Tibial nerve (tissue), 4 donors: ENCODE results near the gene KIRREL2. TPM values are rescaled to one million over a fixed set of nuclear protein-coding genes. Genes with fewer than 3 reads are reported as not detected.

Experiments
- DNase-seq, 2 donors: peaks; one replicate each; pipeline ENCODE4 v3.0.0-alpha.2; 2019; ENCODE audit warnings: low spot score in 2 of 2
- H3K27ac ChIP-seq, 4 donors: fragments of 200-600 bp; sonication (generic) in 3 of 4; one replicate each; pipeline ENCODE4 v1.5.1; 2017 to 2019; ENCODE audit warnings: mild to moderate bottlenecking in 1 of 4
- H3K27me3 ChIP-seq, 2 donors: fragments of 200-600 bp; sonication (generic) in 1 of 2; one replicate each; pipeline versions ENCODE4 v1.5.1 to v1.6.0; 2017 to 2019
- H3K36me3 ChIP-seq, 3 donors: fragments of 200-600 bp; sonication (generic); one replicate each; pipeline ENCODE4 v1.5.1; 2018 to 2019
- H3K4me1 ChIP-seq, 4 donors: fragments of 200-600 bp; sonication (generic) in 3 of 4; one replicate each; pipeline ENCODE4 v1.5.1; 2017 to 2019
- H3K4me3 ChIP-seq, 4 donors: fragments of 200-600 bp; sonication (generic) in 3 of 4; one replicate each; pipeline ENCODE4 v1.5.1; 2017 to 2019; ENCODE audit warnings: mild to moderate bottlenecking in 1 of 4, moderate library complexity in 1 of 4
- H3K9me3 ChIP-seq, 4 donors: fragments of 200-600 bp; sonication (generic) in 3 of 4; one replicate each; pipeline ENCODE4 v1.5.1; 2017 to 2019
- EP300 ChIP-seq, 2 donors: sonication (generic); formaldehyde crosslinking; IDR thresholded peaks; one replicate each; pipeline ENCODE4 v1.6.1; 2017; ENCODE audit warnings: antibody characterized with exemption in 2 of 2, mild to moderate bottlenecking in 1 of 2
- POLR2A ChIP-seq, 2 donors: fragments of 450-650 bp; IDR thresholded peaks; one replicate each; pipeline ENCODE4 v1.6.1; 2017; ENCODE audit warnings: antibody characterized with exemption in 2 of 2, mild to moderate bottlenecking in 2 of 2, moderate library complexity in 2 of 2
- WGBS, 2 donors: methylation state at CpG; one replicate each; pipeline ENCODE4 v1.1.5; 2018; 5-methylcytosine and 5-hydroxymethylcytosine counted together
- total RNA-seq, 4 donors: library from RNA; depleted of rRNA; stranded (reverse); fragments of >200 nt; gene quantifications; one replicate each; pipeline ENCODE4 v1.1.0, GENCODE V29; 2016
- TF ChIP-seq, protein P1 (sequence below), 5 experiments: fragments of 200-600 bp in 3 of 5; fragments of 450-650 bp in 2 of 5; sonication (generic) in 3 of 5; IDR thresholded peaks; one replicate each; pipeline ENCODE4 v1.5.1; 2016 to 2019; ENCODE audit warnings: antibody characterized with exemption in 5 of 5, mild to moderate bottlenecking in 3 of 5, moderate library complexity in 2 of 5

KIRREL2 gene
- total RNA-seq, 4 donors from 2014 or later, result 0.44 TPM; not detected in 3

DNA sequence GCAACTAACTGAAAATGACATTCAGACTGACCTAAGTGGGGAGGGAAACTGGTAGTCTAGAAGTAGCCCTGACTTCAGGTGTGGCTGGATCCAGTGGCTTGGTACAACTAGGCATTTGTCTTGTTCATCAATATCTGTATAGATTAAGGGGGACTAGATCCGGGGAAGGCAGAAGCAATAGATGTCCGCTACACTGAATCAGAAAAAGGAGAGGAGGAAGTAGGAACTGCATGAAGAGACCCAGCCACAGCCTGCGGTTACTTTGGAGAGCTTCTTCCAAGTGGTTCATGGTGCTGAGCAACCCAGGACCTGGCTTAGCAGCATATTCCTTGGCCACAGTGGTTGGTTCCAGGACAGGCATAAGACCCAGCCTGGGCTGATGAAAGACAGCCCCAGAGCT is 34.1 kb upstream of the KIRREL2 start:
- 72 to 85% methylated on average over 3 of the region's 3 CpGs for WGBS, 2 donors
- TF ChIP-seq POLR2A (IDR thresholded peaks at IDR 0.05) (no peak), EP300 (IDR thresholded peaks at IDR 0.05) (no peak)
- TF ChIP-seq, protein P1, sequence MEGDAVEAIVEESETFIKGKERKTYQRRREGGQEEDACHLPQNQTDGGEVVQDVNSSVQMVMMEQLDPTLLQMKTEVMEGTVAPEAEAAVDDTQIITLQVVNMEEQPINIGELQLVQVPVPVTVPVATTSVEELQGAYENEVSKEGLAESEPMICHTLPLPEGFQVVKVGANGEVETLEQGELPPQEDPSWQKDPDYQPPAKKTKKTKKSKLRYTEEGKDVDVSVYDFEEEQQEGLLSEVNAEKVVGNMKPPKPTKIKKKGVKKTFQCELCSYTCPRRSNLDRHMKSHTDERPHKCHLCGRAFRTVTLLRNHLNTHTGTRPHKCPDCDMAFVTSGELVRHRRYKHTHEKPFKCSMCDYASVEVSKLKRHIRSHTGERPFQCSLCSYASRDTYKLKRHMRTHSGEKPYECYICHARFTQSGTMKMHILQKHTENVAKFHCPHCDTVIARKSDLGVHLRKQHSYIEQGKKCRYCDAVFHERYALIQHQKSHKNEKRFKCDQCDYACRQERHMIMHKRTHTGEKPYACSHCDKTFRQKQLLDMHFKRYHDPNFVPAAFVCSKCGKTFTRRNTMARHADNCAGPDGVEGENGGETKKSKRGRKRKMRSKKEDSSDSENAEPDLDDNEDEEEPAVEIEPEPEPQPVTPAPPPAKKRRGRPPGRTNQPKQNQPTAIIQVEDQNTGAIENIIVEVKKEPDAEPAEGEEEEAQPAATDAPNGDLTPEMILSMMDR (IDR thresholded peaks at IDR 0.05), result no peak
- H3K27ac ChIP-seq, result no peak overlapping the region
- H3K27me3 ChIP-seq, result peaks cover 0 to 32% of the 10 kb centered on the region in 2 donors
- no peaks in the 10 kb centered on the region for H3K9me3 ChIP-seq
- no peak overlapping the region for H3K4me3 ChIP-seq
- H3K36me3 ChIP-seq, result no peaks in the 10 kb centered on the region
- no peak for DNase-seq
- H3K4me1 ChIP-seq, result no peaks in the 10 kb centered on the region

DNA sequence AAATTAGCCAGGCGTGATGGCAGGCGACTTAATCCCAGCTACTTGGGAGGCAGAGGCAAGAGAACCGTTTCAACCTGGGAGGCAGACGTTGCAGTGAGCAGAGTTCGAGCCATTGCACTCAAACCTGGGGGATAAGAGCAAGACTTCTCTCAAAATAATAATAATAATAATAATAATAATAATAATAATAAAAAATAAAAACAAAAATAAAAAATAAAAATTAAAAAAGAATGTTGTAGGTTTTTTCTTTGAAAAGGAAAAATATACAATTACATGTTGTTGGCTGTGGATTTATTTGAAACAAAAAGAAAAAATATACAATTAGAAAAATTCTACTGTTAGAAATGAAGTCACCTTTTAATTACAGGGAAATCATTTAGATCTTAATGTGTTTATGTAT is 32.6 kb upstream of the KIRREL2 start:
- Histone ChIP-seq H3K4me1 (no peaks in the 10 kb centered on the region), H3K36me3 (no peaks in the 10 kb centered on the region), H3K4me3 (no peak overlapping the region), H3K9me3 (no peaks in the 10 kb centered on the region), H3K27me3 (peaks cover 0 to 23% of the 10 kb centered on the region in 2 donors), H3K27ac (no peak overlapping the region)
- DNase-seq, result no peak
- WGBS, 2 donors, result 80 to 85% methylated on average over 5 of the region's 5 CpGs
- TF ChIP-seq POLR2A (IDR thresholded peaks at IDR 0.05), result no peak
- TF ChIP-seq EP300 (IDR thresholded peaks at IDR 0.05), result no peak
- TF ChIP-seq, protein P1 (IDR thresholded peaks at IDR 0.05), result no peak

DNA sequence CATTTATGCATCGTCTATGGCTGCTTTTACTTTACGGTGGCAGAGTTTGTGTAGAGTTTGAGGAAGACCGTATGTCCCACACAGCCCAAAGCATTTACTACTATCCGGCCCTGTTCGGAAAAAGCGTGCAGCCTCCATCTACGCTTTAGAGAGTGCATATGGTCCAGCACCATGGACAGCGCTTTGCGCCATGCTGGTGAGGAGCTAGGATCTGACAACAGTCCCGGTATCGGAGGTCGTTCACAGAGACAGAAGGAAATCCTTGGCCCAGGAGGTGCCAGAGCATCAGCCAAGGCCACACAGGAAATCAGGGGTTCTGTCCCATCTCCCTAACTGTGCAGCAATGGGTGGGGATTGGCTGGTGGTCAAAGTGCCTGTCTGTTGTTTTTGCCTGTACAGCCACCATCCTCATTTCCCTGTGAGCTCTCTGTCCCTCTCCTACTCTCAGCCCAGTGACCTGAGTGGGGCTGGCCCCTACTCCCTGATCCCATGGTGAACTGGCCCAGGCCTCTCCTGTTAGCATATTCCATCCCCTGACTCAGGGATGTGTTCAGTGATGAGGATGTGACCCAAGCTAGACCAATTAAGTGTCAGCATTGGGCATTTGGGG is 27.9 kb upstream of the KIRREL2 start:
- Histone ChIP-seq H3K27ac (no peak overlapping the region), H3K4me3 (no peak overlapping the region), H3K27me3 (peaks cover 0 to 32% of the 10 kb centered on the region in 2 donors), H3K36me3 (no peaks in the 10 kb centered on the region), H3K4me1 (no peaks in the 10 kb centered on the region), H3K9me3 (no peaks in the 10 kb centered on the region)
- WGBS, 2 donors, result 9 to 10% methylated on average over 12 of the region's 12 CpGs
- DNase-seq, result peak in 1 of 2 donors; percentile 59
- TF ChIP-seq EP300 (IDR thresholded peaks at IDR 0.05), result no peak
- TF ChIP-seq POLR2A (IDR thresholded peaks at IDR 0.05), result no peak
- TF ChIP-seq, protein P1 (IDR thresholded peaks at IDR 0.05), result no peak

DNA sequence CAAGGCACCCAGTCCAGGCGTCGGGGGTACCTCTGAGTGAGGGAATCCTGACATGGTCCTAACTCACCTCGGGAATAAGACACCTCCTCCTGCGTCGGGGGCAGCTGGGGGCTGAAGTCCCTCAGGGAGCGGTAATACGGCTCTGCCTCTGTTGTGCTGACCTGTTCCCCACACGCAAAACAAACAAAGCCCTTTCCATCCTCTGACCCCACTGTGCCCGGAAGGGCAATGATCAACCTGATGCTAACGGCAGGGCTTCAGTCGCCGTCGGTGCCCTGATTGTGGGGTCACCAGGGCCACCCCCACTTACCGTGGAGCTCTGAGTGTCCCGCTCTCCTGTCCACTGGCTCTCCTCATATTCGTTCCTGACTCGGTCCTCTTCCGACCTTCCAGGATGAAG is 25.7 kb upstream of the KIRREL2 start:
- no peaks in the 10 kb centered on the region for H3K36me3 ChIP-seq
- peaks cover 0 to 29% of the 10 kb centered on the region in 2 donors for H3K27me3 ChIP-seq
- DNase-seq, result no peak
- 67 to 73% methylated on average over 18 of the region's 18 CpGs for WGBS, 2 donors
- no peaks in the 10 kb centered on the region for H3K9me3 ChIP-seq
- H3K4me1 ChIP-seq, result no peaks in the 10 kb centered on the region
- TF ChIP-seq, protein P1 (IDR thresholded peaks at IDR 0.05), result no peak
- TF ChIP-seq POLR2A (IDR thresholded peaks at IDR 0.05) (no peak), EP300 (IDR thresholded peaks at IDR 0.05) (no peak)
- no peak overlapping the region for H3K27ac ChIP-seq
- H3K4me3 ChIP-seq, result no peak overlapping the region

DNA sequence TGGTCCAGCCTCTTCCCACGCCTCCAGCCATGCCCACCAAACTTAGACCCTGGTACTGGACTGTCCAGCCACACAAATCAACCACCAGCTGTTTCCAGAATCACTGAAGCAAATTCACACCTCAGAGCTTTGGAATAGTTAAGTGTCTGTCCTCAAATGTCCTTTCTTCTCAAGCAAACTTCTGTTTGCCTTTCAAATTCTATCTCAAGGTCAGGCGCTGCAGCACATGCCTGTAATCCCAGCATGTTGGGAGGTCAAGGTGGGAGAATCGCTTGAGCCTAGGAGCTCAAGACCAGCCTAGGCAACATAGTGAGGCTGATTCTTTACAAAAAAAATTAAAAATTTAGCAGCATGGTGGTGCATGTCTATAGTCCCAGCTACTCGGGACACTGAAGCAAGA is 24.7 kb upstream of the KIRREL2 start:
- WGBS, 2 donors, result 68 to 74% methylated on average over 4 of the region's 4 CpGs
- Histone ChIP-seq H3K36me3 (no peaks in the 10 kb centered on the region), H3K4me1 (no peaks in the 10 kb centered on the region), H3K27ac (no peak overlapping the region), H3K9me3 (no peaks in the 10 kb centered on the region), H3K4me3 (no peak overlapping the region), H3K27me3 (peaks cover 0 to 33% of the 10 kb centered on the region in 2 donors)
- TF ChIP-seq POLR2A (IDR thresholded peaks at IDR 0.05), result no peak
- TF ChIP-seq EP300 (IDR thresholded peaks at IDR 0.05), result no peak
- TF ChIP-seq, protein P1 (IDR thresholded peaks at IDR 0.05), result no peak
- no peak for DNase-seq
